COR-L47 (cell line): Measurements from ENCODE around the gene FOXP1.

ENCODE experiments used
- DNase-seq: peaks from one replicate; lab custom pipeline; 2025; lab: John Stamatoyannopoulos, UW

The FOXP1 gene

GRCh38 chr3:71210257-71211007 lies 373.1 kb downstream of the FOXP1 start:
- DNase-seq = no peak

GRCh38 chr3:71208211-71209095 lies 375.1 kb downstream of the FOXP1 start:
- DNase-seq = peak; percentile 81

GRCh38 chr3:71207632-71208031 lies 375.9 kb downstream of the FOXP1 start:
- DNase-seq = no peak

GRCh38 chr3:71206305-71207165 lies 377.0 kb downstream of the FOXP1 start:
- no peak for DNase-seq

- no peak for DNase-seq
Measured at GRCh38 chr3:71203727-71204488, 379.6 kb downstream of the FOXP1 start.

- no peak for DNase-seq
Measured at GRCh38 chr3:71202848-71203533, 380.5 kb downstream of the FOXP1 start.

- DNase-seq = no peak
Measured at GRCh38 chr3:71201939-71202338, 381.6 kb downstream of the FOXP1 start.

GRCh38 chr3:71197841-71198565 lies 385.5 kb downstream of the FOXP1 start:
- no peak for DNase-seq

- DNase-seq = no peak
Measured at GRCh38 chr3:71195492-71195891, 388.0 kb downstream of the FOXP1 start.

GRCh38 chr3:71194785-71195184 lies 388.7 kb downstream of the FOXP1 start:
- no peak for DNase-seq

- DNase-seq = no peak
Measured at GRCh38 chr3:71191031-71191482, 392.5 kb downstream of the FOXP1 start.

- DNase-seq = no peak
Measured at GRCh38 chr3:71189480-71189879, 394.0 kb downstream of the FOXP1 start.

GRCh38 chr3:71187715-71188114 lies 395.8 kb downstream of the FOXP1 start:
- DNase-seq = no peak

- DNase-seq = no peak
Measured at GRCh38 chr3:71186801-71187200, 396.7 kb downstream of the FOXP1 start.

- no peak for DNase-seq
Measured at GRCh38 chr3:71185733-71186455, 397.6 kb downstream of the FOXP1 start.

- no peak for DNase-seq
Measured at GRCh38 chr3:71184252-71184651, 399.3 kb downstream of the FOXP1 start.

GRCh38 chr3:71183549-71183948 lies 400.0 kb downstream of the FOXP1 start:
- no peak for DNase-seq

GRCh38 chr3:71180524-71180923 lies 403.0 kb downstream of the FOXP1 start:
- no peak for DNase-seq

- no peak for DNase-seq
Measured at GRCh38 chr3:71177375-71177774, 406.2 kb downstream of the FOXP1 start.
